ENCODE data around the gene STAG1. TPM values are rescaled to one million over a fixed set of nuclear protein-coding genes. Genes with fewer than 3 reads are reported as not detected.
"Not testable (repeated sequence)": the region's sequence is repeated elsewhere in the genome, so short reads cannot be mapped to it uniquely, and the experiment has no call there.

The STAG1 gene
- total RNA-seq, 2 donors from 2014 or later = 45.7 to 55.8 TPM

GRCh38 chr3:136666301-136666700, 85.9 kb downstream of the STAG1 start:
- DNase-seq (ENCODE audit: low spot score); intact Hi-C loops (cut with DNase I): not testable (repeated sequence)

- intact Hi-C loops (cut with DNase I) = no loop called here
- DNase-seq (ENCODE audit: low spot score) = no peak
Observed at GRCh38 chr3:136664771-136665170, 87.4 kb downstream of the STAG1 start.

GRCh38 chr3:136661282-136661681, 90.9 kb downstream of the STAG1 start:
- DNase-seq (ENCODE audit: low spot score) = no peak
- intact Hi-C loops (cut with DNase I) = no loop called here

GRCh38 chr3:136658946-136659682, 93.1 kb downstream of the STAG1 start:
- intact Hi-C loops (cut with DNase I) = no loop called here
- no peak for DNase-seq (ENCODE audit: low spot score)

GRCh38 chr3:136657526-136657925, 94.7 kb downstream of the STAG1 start:
- intact Hi-C loops (cut with DNase I) = no loop called here
- no peak for DNase-seq (ENCODE audit: low spot score)

- intact Hi-C loops (cut with DNase I) = no loop called here
Observed at GRCh38 chr3:136653628-136654027, 98.5 kb downstream of the STAG1 start.

GRCh38 chr3:136651581-136651980, 100.6 kb downstream of the STAG1 start:
- intact Hi-C loops (cut with DNase I) = no loop called here
- DNase-seq (ENCODE audit: low spot score) = no peak

More at GRCh38 chr3:136653628-136654027, 98.5 kb downstream of the STAG1 start:
- no peak for DNase-seq (ENCODE audit: low spot score)

- intact Hi-C loops (cut with DNase I) = no loop called here
- no peak for DNase-seq (ENCODE audit: low spot score)
Observed at GRCh38 chr3:136650461-136650860, 101.7 kb downstream of the STAG1 start.

GRCh38 chr3:136645915-136646314, 106.3 kb downstream of the STAG1 start:
- intact Hi-C loops (cut with DNase I) = no loop called here
- DNase-seq (ENCODE audit: low spot score) = no peak

- DNase-seq (ENCODE audit: low spot score) = no peak
- intact Hi-C loops (cut with DNase I) = no loop called here
Observed at GRCh38 chr3:136644212-136644611, 108.0 kb downstream of the STAG1 start.

- intact Hi-C loops (cut with DNase I) = not testable (repeated sequence)
Observed at GRCh38 chr3:136643380-136643779, 108.8 kb downstream of the STAG1 start.

GRCh38 chr3:136642711-136643110, 109.5 kb downstream of the STAG1 start:
- no peak for DNase-seq (ENCODE audit: low spot score)
- intact Hi-C loops (cut with DNase I) = no loop called here

More at GRCh38 chr3:136643380-136643779, 108.8 kb downstream of the STAG1 start:
- not testable (repeated sequence) for DNase-seq (ENCODE audit: low spot score)

- intact Hi-C loops (cut with DNase I) = no loop called here
- no peak for DNase-seq (ENCODE audit: low spot score)
Observed at GRCh38 chr3:136639069-136639468, 113.1 kb downstream of the STAG1 start.

- intact Hi-C loops (cut with DNase I) = no loop called here
- DNase-seq (ENCODE audit: low spot score) = no peak
Observed at GRCh38 chr3:136637176-136637575, 115.0 kb downstream of the STAG1 start.

GRCh38 chr3:136634821-136635220, 117.4 kb downstream of the STAG1 start:
- no peak for DNase-seq (ENCODE audit: low spot score)
- intact Hi-C loops (cut with DNase I) = no loop called here

GRCh38 chr3:136632625-136633081, 119.5 kb downstream of the STAG1 start:
- no peak for DNase-seq (ENCODE audit: low spot score)
- intact Hi-C loops (cut with DNase I) = no loop called here

- DNase-seq (ENCODE audit: low spot score) = no peak
- intact Hi-C loops (cut with DNase I) = no loop called here
Observed at GRCh38 chr3:136631424-136631823, 120.8 kb downstream of the STAG1 start.

- intact Hi-C loops (cut with DNase I) = no loop called here
Observed at GRCh38 chr3:136630915-136631314, 121.3 kb downstream of the STAG1 start.

GRCh38 chr3:136626493-136626892, 125.7 kb downstream of the STAG1 start:
- intact Hi-C loops (cut with DNase I) = no loop called here
- DNase-seq (ENCODE audit: low spot score) = no peak

More at GRCh38 chr3:136630915-136631314, 121.3 kb downstream of the STAG1 start:
- DNase-seq (ENCODE audit: low spot score) = no peak

- intact Hi-C loops (cut with DNase I) = no loop called here
- no peak for DNase-seq (ENCODE audit: low spot score)
Observed at GRCh38 chr3:136624894-136625815, 127.0 kb downstream of the STAG1 start.
